GM12874 (cell line): ENCODE results near the gene FRY.

Experiments
- TF ChIP-seq, protein P1 (sequence below): IDR thresholded peaks from 2 replicates; pipeline ENCODE4 v1.5.1; 2011; ENCODE audit warnings: low read depth, mild to moderate bottlenecking, control low read depth, low read length, moderate library complexity; ENCODE audit not compliant: insufficient read depth

The FRY gene

DNA sequence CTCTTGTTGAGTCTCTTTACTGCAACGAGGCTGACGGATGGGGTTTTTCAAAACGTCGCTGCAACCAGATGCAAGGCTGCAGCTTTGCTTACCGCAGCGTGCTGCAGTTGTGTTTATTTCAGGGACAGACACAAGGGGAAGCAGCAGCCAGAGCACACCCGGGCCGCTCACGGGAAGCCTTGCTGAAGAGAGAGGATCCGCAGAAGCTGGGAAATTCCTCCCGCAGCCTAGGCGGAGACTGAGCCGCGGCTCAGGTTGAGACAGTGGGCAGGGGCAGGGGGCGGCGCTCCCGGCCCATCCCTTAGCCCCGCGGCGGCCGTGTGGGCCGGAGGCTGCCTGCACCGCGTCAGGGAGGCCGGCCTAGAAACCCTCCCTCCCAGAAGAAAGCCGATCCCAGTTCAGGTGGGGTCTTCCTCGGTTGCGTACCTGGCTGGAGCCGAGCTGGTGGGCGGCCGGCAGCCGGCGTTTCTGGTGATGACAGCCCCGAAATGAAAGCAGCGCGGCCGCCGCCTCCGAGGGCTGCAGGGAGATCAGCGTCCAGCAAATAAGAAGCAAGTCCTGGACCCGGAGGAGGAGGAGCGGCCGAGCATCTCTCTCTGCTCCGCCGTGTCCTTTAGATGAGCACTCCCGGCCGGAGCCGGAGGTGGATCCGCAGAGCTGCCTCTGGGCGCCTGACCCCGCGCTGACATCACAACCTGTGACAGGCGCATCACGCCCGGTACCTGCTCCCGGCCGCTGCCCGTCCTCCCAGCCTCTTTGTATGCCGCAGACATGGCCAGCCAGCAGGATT, at the start of gene FRY:
Gene FRY (plus strand): TSS at position 750 of the 790 bp plus-strand sequence. CDS start 22 bp downstream, at position 772.
- TF ChIP-seq, protein P1, sequence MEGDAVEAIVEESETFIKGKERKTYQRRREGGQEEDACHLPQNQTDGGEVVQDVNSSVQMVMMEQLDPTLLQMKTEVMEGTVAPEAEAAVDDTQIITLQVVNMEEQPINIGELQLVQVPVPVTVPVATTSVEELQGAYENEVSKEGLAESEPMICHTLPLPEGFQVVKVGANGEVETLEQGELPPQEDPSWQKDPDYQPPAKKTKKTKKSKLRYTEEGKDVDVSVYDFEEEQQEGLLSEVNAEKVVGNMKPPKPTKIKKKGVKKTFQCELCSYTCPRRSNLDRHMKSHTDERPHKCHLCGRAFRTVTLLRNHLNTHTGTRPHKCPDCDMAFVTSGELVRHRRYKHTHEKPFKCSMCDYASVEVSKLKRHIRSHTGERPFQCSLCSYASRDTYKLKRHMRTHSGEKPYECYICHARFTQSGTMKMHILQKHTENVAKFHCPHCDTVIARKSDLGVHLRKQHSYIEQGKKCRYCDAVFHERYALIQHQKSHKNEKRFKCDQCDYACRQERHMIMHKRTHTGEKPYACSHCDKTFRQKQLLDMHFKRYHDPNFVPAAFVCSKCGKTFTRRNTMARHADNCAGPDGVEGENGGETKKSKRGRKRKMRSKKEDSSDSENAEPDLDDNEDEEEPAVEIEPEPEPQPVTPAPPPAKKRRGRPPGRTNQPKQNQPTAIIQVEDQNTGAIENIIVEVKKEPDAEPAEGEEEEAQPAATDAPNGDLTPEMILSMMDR, result 0 out of 2 replicates have a peak, but pooled peaks have one; percentile 4

- TF ChIP-seq, protein P1, result no peak
These were observed 49.5 kb upstream of the FRY start for GRCh38 chr13:31982124-31982523.

- TF ChIP-seq, protein P1, result no peak
These were observed 49.0 kb upstream of the FRY start for GRCh38 chr13:31982540-31982939.

DNA sequence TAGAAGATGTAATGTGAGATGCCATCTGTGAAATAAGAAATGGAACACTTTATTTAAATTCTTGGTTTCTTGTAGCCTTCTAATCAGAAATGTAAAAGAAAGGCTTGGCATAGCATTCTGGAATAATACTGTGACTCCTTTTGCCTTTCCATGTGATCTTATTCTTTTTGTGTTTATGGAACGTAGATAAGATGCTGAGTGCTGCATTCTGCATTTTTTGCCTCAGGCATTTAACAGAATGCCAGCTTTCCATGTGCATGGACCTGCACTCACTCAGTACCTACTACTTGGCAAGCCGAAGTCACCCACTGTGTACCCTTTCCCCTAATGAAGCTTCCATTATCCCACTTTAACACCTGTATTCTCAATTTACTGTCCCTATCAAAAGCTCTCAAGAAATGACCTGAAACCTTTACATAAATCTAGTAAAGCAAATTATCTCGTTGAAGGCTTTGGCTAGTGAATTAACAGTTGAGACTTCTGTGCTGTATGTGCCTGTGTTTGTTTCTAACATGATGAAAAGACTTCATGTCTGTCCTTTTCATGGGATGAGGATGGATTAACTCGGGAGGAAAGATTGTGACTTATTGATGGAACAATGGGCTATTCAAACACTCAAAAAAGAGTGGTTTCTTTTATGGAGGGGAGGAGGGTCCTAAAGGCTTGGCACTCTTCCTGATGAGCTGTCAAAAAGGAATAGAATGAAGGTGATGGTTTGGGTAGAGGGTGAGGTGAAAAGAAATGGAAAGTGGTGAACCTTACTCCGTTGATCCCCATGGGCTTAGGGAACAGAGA, 44.7 kb upstream of the FRY start:
- TF ChIP-seq, protein P1, result no peak

DNA sequence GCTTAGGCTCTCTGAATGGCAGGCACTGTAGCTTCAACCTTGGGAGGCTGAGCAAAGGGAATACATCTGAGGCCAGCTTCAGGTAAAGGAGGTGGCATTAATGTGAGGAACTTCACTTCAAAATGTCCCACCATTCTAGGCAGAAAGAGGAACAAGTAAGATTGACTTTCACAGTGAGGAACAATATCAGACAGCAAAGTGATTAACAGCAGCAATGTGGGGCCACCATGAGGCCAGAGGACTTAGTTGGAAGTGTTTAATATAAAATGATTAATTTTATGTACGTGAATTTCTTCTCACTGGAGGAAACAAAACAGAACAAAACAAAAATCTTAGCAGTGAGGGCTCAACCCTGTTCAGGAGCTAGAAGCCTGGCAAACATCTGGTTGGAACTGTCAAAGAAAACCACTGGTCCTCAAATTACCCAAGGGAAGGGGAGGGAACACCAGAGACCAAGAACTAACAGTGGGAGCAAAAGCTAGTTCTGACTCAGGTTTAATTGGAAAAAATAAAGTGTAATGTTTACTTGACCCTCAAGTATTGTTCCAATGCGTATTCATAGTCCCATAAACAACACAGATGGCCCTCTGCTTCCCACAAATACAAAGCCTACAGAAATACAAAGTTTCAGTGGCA, 43.9 kb upstream of the FRY start:
- TF ChIP-seq, protein P1, result no peak

- TF ChIP-seq, protein P1, result no peak
These were observed 35.0 kb upstream of the FRY start for GRCh38 chr13:31996601-31997000.

DNA sequence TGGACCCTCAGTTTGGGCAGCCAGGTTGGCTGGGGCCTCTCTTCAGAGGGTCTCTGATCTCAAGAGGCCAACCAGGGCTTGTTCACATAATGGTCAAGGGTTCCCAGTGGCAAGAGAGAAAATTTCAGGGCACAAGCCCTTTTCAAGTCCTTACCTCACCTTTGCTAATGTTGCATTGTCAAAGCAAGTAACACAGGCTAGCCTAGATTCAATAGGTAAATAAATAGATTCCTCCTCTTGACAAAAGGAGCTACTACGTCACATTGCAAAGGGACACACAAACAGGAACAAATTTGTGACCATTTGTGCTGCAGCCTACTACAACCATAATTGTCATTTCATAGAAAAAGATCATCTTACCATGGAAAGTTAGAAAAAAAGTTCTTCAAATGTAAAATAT, 33.9 kb upstream of the FRY start:
- TF ChIP-seq, protein P1, result no peak
